Measurements from ENCODE around the gene AMPD1.

The AMPD1 gene

DNA sequence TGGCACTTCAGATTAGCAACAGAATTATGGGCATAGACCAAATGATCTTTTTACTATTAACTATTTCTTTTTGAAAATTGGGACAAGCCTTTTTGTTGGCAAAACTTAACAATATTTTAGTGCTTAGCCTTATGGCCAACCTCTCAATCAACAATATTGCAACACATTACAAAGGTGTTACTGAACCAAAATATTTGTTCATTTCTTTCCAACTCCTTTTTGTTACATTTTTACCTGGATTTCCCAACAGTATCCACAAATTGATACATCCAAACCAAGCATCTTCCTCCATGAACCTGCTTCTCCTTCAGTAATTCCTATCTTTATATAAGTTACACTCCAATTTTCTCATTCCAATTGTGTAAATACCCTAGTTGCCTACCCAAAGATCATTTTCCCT, 1.5 kb upstream of the AMPD1 start:
- Histone ChIP-seq H3K79me1 (ENCODE audit: low read length) (no peaks in the 10 kb centered on the region), H3K9ac (ENCODE audit: low read length) (no peak overlapping the region), H3K23ac (ENCODE audit: low read length) (no peak overlapping the region), H2BK5ac (ENCODE audit: low read length) (no peak overlapping the region), H3K18ac (ENCODE audit: low read length) (no peak overlapping the region), H3K4ac (ENCODE audit: low read depth, low read length) (no peak overlapping the region), H2AK5ac (ENCODE audit: low read length) (no peak overlapping the region), H3K56ac (ENCODE audit: low read length) (no peak overlapping the region), H2BK15ac (replicated peaks; ENCODE audit: low read depth) (no peak overlapping the region), H3K4me1 (ENCODE audit: control insufficient read depth, low read depth, low read length) (peaks cover 2% of the 10 kb centered on the region), H3K79me2 (ENCODE audit: control insufficient read depth, insufficient read depth, low read length) (no peaks in the 10 kb centered on the region), H4K8ac (ENCODE audit: low read depth, low read length) (no peak overlapping the region), H3K36me3 (ENCODE audit: control insufficient read depth, insufficient read depth, low read length) (no peaks in the 10 kb centered on the region), H4K5ac (ENCODE audit: low read length) (no peak overlapping the region), H3K27me3 (ENCODE audit: insufficient read depth, low read length, poor library complexity) (no peaks in the 10 kb centered on the region), H3K4me3 (ENCODE audit: low read length) (no peak overlapping the region), H3K4me2 (ENCODE audit: low read length) (no peak overlapping the region), H2BK120ac (ENCODE audit: low read depth, low read length) (no peak overlapping the region), H3K27ac (ENCODE audit: low read depth, low read length) (no peak overlapping the region)
- DNase-seq, result no peak

- Histone ChIP-seq H3K18ac (ENCODE audit: low read length) (no peak overlapping the region), H3K56ac (ENCODE audit: low read length) (no peak overlapping the region), H3K4me1 (ENCODE audit: control insufficient read depth, low read depth, low read length) (peaks cover 2% of the 10 kb centered on the region), H3K23ac (ENCODE audit: low read length) (no peak overlapping the region), H3K9ac (ENCODE audit: low read length) (no peak overlapping the region), H3K27me3 (ENCODE audit: insufficient read depth, low read length, poor library complexity) (no peaks in the 10 kb centered on the region), H3K36me3 (ENCODE audit: control insufficient read depth, insufficient read depth, low read length) (no peaks in the 10 kb centered on the region), H3K4me3 (ENCODE audit: low read length) (no peak overlapping the region), H3K79me1 (ENCODE audit: low read length) (no peaks in the 10 kb centered on the region), H2BK5ac (ENCODE audit: low read length) (no peak overlapping the region), H3K4me2 (ENCODE audit: low read length) (no peak overlapping the region), H3K4ac (ENCODE audit: low read depth, low read length) (no peak overlapping the region), H4K8ac (ENCODE audit: low read depth, low read length) (no peak overlapping the region), H2BK15ac (replicated peaks; ENCODE audit: low read depth) (no peak overlapping the region), H3K79me2 (ENCODE audit: control insufficient read depth, insufficient read depth, low read length) (no peaks in the 10 kb centered on the region), H2BK120ac (ENCODE audit: low read depth, low read length) (no peak overlapping the region), H4K5ac (ENCODE audit: low read length) (no peak overlapping the region), H2AK5ac (ENCODE audit: low read length) (no peak overlapping the region), H3K27ac (ENCODE audit: low read depth, low read length) (no peak overlapping the region)
- 100% methylated on average over 1 of the region's 9 CpGs for WGBS (ENCODE audit: extremely low coverage, insufficient coverage, low lambda C conversion rate)
- DNase-seq, result no peak
Measured at GRCh38 chr1:114694540-114695310, 621 bp downstream of the AMPD1 start.

DNA sequence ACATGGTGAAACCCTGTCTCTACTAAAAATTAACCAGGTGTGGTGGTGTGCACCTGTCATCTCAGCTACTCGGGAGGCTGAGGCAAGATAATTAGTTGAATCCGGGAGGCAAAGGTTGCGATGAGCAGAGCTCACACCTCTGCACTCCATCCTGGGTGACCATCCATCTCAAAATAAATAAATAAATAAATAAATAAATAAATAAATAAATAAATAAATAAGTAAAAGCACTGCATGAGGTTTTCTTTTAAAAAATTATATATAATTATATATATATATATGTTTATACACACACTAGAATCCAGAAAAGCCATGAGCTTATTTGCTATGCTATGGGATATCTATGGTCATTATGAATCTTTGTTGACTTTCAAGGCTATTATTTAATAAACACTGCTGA, 2.4 kb downstream of the AMPD1 start:
- Histone ChIP-seq H3K79me1 (ENCODE audit: low read length) (no peaks in the 10 kb centered on the region), H3K9ac (ENCODE audit: low read length) (no peak overlapping the region), H3K23ac (ENCODE audit: low read length) (no peak overlapping the region), H3K4me3 (ENCODE audit: low read length) (no peak overlapping the region), H3K79me2 (ENCODE audit: control insufficient read depth, insufficient read depth, low read length) (no peaks in the 10 kb centered on the region), H3K4me1 (ENCODE audit: control insufficient read depth, low read depth, low read length) (peaks cover 2% of the 10 kb centered on the region), H4K8ac (ENCODE audit: low read depth, low read length) (no peak overlapping the region), H3K27me3 (ENCODE audit: insufficient read depth, low read length, poor library complexity) (no peaks in the 10 kb centered on the region), H4K5ac (ENCODE audit: low read length) (no peak overlapping the region), H3K4ac (ENCODE audit: low read depth, low read length) (no peak overlapping the region), H3K56ac (ENCODE audit: low read length) (no peak overlapping the region), H2BK120ac (ENCODE audit: low read depth, low read length) (no peak overlapping the region), H3K27ac (ENCODE audit: low read depth, low read length) (no peak overlapping the region), H2BK15ac (replicated peaks; ENCODE audit: low read depth) (no peak overlapping the region), H2AK5ac (ENCODE audit: low read length) (no peak overlapping the region), H2BK5ac (ENCODE audit: low read length) (no peak overlapping the region), H3K18ac (ENCODE audit: low read length) (no peak overlapping the region), H3K36me3 (ENCODE audit: control insufficient read depth, insufficient read depth, low read length) (no peaks in the 10 kb centered on the region), H3K4me2 (ENCODE audit: low read length) (no peak overlapping the region)
- no peak for DNase-seq
- no CpG with 5 or more reads among the region's 3 CpGs for WGBS (ENCODE audit: extremely low coverage, insufficient coverage, low lambda C conversion rate)

DNA sequence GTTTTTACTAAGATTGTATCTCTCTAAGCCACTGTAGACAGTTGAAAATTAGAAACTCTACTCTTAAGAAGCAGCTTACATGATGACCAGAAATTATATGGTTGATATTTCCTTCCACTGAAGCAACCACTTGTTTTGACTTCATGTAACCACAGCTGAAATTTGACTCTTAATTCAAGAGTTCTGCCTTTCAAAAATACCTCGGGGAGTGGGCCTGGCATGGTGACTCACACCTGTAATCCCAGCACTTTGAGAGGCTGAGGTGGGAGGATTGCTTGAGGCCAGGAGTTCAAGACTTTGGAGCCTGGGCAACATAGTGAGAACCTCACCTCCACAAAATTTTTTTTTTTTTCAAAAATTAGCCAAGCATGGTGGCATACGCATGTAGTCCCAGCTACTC, 4.3 kb downstream of the AMPD1 start:
- no peak overlapping the region for H3K4ac ChIP-seq (ENCODE audit: low read depth, low read length)
- no peak for DNase-seq
- H3K79me1 ChIP-seq (ENCODE audit: low read length), result no peaks in the 10 kb centered on the region
- no peaks in the 10 kb centered on the region for H3K79me2 ChIP-seq (ENCODE audit: control insufficient read depth, insufficient read depth, low read length)
- no peak overlapping the region for H2BK120ac ChIP-seq (ENCODE audit: low read depth, low read length)
- no peak overlapping the region for H3K27ac ChIP-seq (ENCODE audit: low read depth, low read length)
- H2BK15ac ChIP-seq (replicated peaks; ENCODE audit: low read depth), result no peak overlapping the region
- H3K56ac ChIP-seq (ENCODE audit: low read length), result no peak overlapping the region
- no peaks in the 10 kb centered on the region for H3K27me3 ChIP-seq (ENCODE audit: insufficient read depth, low read length, poor library complexity)
- no peak overlapping the region for H2AK5ac ChIP-seq (ENCODE audit: low read length)
- H4K8ac ChIP-seq (ENCODE audit: low read depth, low read length), result no peak overlapping the region
- H3K4me1 ChIP-seq (ENCODE audit: control insufficient read depth, low read depth, low read length), result peaks cover 2% of the 10 kb centered on the region
- no peak overlapping the region for H2BK5ac ChIP-seq (ENCODE audit: low read length)
- no peak overlapping the region for H3K23ac ChIP-seq (ENCODE audit: low read length)
- H3K4me3 ChIP-seq (ENCODE audit: low read length), result no peak overlapping the region
- H3K9ac ChIP-seq (ENCODE audit: low read length), result no peak overlapping the region
- no peak overlapping the region for H3K4me2 ChIP-seq (ENCODE audit: low read length)
- no peak overlapping the region for H3K18ac ChIP-seq (ENCODE audit: low read length)
- H4K5ac ChIP-seq (ENCODE audit: low read length), result no peak overlapping the region
- no CpG with 5 or more reads among the region's 2 CpGs for WGBS (ENCODE audit: extremely low coverage, insufficient coverage, low lambda C conversion rate)
- no peaks in the 10 kb centered on the region for H3K36me3 ChIP-seq (ENCODE audit: control insufficient read depth, insufficient read depth, low read length)

DNA sequence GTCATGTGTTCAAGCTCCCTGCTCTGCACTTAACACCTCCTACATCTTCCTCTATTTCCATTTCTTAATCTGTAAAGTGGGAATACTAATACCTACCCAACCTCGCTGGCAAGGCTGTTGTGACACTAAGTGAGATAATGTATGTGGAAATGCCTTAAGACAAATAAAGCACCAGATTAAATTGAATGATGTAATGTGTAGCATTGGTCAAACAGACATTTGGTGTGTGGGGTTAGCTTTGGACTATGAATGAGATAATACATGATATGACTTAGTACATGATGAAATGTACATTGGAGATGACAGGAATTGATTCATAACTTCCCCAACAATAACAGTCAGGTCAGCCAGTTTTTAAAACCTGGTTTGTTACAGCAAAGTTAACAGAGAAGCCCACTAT, 5.2 kb downstream of the AMPD1 start:
- Histone ChIP-seq H2BK120ac (ENCODE audit: low read depth, low read length) (no peak overlapping the region), H4K5ac (ENCODE audit: low read length) (no peak overlapping the region), H3K56ac (ENCODE audit: low read length) (no peak overlapping the region), H3K36me3 (ENCODE audit: control insufficient read depth, insufficient read depth, low read length) (no peaks in the 10 kb centered on the region), H3K23ac (ENCODE audit: low read length) (no peak overlapping the region), H2BK15ac (replicated peaks; ENCODE audit: low read depth) (no peak overlapping the region), H4K8ac (ENCODE audit: low read depth, low read length) (no peak overlapping the region), H2BK5ac (ENCODE audit: low read length) (no peak overlapping the region), H3K4me1 (ENCODE audit: control insufficient read depth, low read depth, low read length) (no peaks in the 10 kb centered on the region), H3K27me3 (ENCODE audit: insufficient read depth, low read length, poor library complexity) (no peaks in the 10 kb centered on the region), H2AK5ac (ENCODE audit: low read length) (no peak overlapping the region), H3K4me2 (ENCODE audit: low read length) (no peak overlapping the region), H3K27ac (ENCODE audit: low read depth, low read length) (no peak overlapping the region), H3K79me2 (ENCODE audit: control insufficient read depth, insufficient read depth, low read length) (no peaks in the 10 kb centered on the region), H3K18ac (ENCODE audit: low read length) (no peak overlapping the region), H3K9ac (ENCODE audit: low read length) (no peak overlapping the region), H3K4me3 (ENCODE audit: low read length) (no peak overlapping the region), H3K4ac (ENCODE audit: low read depth, low read length) (no peak overlapping the region), H3K79me1 (ENCODE audit: low read length) (no peaks in the 10 kb centered on the region)
- no peak for DNase-seq
- no CpG with 5 or more reads among the region's 1 CpG for WGBS (ENCODE audit: extremely low coverage, insufficient coverage, low lambda C conversion rate)

DNA sequence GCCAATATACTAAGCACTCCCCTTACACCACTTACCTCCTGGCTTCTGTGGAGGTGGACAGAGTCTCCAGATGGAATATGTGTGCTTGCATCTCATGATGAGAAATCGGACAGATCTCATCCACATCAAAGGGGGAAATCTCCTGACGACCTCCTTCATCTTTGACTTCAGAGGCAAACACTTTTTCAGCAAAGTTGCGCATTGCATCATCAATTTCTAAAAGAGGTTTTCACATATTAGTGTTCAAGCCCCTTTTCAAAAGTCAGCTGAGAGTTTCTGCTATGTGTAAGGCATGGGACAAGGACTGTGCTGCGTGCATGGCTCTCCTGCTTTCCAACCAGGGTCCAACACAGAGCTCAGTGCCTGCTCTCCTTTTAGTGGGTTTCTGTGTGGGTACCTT, 6.8 kb downstream of the AMPD1 start:
- H3K9ac ChIP-seq (ENCODE audit: low read length), result no peak overlapping the region
- H3K18ac ChIP-seq (ENCODE audit: low read length), result no peak overlapping the region
- no peak overlapping the region for H3K4me3 ChIP-seq (ENCODE audit: low read length)
- H3K27ac ChIP-seq (ENCODE audit: low read depth, low read length), result no peak overlapping the region
- no peak overlapping the region for H3K23ac ChIP-seq (ENCODE audit: low read length)
- no peak overlapping the region for H3K56ac ChIP-seq (ENCODE audit: low read length)
- no peak overlapping the region for H4K5ac ChIP-seq (ENCODE audit: low read length)
- no peak overlapping the region for H3K4ac ChIP-seq (ENCODE audit: low read depth, low read length)
- H3K27me3 ChIP-seq (ENCODE audit: insufficient read depth, low read length, poor library complexity), result no peaks in the 10 kb centered on the region
- H3K4me2 ChIP-seq (ENCODE audit: low read length), result no peak overlapping the region
- no peak overlapping the region for H4K8ac ChIP-seq (ENCODE audit: low read depth, low read length)
- H3K79me1 ChIP-seq (ENCODE audit: low read length), result no peaks in the 10 kb centered on the region
- no peak overlapping the region for H2BK5ac ChIP-seq (ENCODE audit: low read length)
- H2BK120ac ChIP-seq (ENCODE audit: low read depth, low read length), result no peak overlapping the region
- no peak overlapping the region for H2AK5ac ChIP-seq (ENCODE audit: low read length)
- no peak overlapping the region for H2BK15ac ChIP-seq (replicated peaks; ENCODE audit: low read depth)
- H3K4me1 ChIP-seq (ENCODE audit: control insufficient read depth, low read depth, low read length), result no peaks in the 10 kb centered on the region
- H3K79me2 ChIP-seq (ENCODE audit: control insufficient read depth, insufficient read depth, low read length), result no peaks in the 10 kb centered on the region
- no CpG with 5 or more reads among the region's 4 CpGs for WGBS (ENCODE audit: extremely low coverage, insufficient coverage, low lambda C conversion rate)
- H3K36me3 ChIP-seq (ENCODE audit: control insufficient read depth, insufficient read depth, low read length), result no peaks in the 10 kb centered on the region
- DNase-seq, result no peak
